ENCODE results near the gene LCLAT1. TPM values are rescaled to one million over a fixed set of nuclear protein-coding genes. Genes with fewer than 3 reads are reported as not detected.

LCLAT1 gene
- total and polyA plus RNA-seq, 12 donors = 8.0 to 56.4 (median 42.7) TPM

DNA sequence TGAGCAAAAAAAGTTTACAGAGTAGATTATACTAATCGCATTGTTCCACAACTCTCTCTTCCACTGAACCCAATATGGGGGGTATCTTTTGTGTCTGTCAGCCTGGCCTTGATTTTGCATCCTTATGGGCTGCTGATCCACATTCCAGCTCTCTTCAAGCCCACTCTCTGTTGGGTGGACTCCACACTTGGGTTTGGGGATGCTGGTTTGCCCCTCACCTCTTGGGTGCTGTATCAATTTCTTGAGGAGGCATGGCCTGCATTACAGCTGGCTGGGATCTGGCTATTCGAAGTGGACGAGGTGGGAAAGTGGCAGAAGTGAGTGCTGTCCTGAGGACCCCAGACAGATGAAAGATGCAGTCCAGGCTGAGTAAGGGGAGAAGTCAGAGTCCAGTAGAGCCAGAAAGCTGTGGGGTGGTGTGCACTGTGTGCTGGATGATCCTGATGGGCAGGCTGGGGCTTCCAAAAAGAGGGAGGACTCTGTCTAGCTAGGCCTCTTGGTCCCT is 218.8 kb downstream of the LCLAT1 start:
- TF ChIP-seq, protein P1, sequence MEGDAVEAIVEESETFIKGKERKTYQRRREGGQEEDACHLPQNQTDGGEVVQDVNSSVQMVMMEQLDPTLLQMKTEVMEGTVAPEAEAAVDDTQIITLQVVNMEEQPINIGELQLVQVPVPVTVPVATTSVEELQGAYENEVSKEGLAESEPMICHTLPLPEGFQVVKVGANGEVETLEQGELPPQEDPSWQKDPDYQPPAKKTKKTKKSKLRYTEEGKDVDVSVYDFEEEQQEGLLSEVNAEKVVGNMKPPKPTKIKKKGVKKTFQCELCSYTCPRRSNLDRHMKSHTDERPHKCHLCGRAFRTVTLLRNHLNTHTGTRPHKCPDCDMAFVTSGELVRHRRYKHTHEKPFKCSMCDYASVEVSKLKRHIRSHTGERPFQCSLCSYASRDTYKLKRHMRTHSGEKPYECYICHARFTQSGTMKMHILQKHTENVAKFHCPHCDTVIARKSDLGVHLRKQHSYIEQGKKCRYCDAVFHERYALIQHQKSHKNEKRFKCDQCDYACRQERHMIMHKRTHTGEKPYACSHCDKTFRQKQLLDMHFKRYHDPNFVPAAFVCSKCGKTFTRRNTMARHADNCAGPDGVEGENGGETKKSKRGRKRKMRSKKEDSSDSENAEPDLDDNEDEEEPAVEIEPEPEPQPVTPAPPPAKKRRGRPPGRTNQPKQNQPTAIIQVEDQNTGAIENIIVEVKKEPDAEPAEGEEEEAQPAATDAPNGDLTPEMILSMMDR (IDR thresholded peaks at IDR 0.05) = no peak
- Histone ChIP-seq H3K4me1 (peaks cover 0 to 18% (median 3%) of the 10 kb centered on the region in 9 donors), H3K27me3 (no peaks in the 10 kb centered on the region), H3K36me3 (no peaks in the 10 kb centered on the region), H3K27ac (peak overlapping the region in 3 of 10 donors; percentile 22 to 74 (median 23)), H3K9me3 (peaks cover 0 to 26% (median 0%) of the 10 kb centered on the region in 11 donors), H3K4me3 (no peak overlapping the region)
- intact Hi-C loops (cut with DNase I) = no loop called here
- no peak for DNase-seq
- WGBS, 2 donors = 87 to 95% methylated on average over 3 of the region's 3 CpGs
- ATAC-seq = peak in 2 of 8 donors; percentile 5 to 13

DNA sequence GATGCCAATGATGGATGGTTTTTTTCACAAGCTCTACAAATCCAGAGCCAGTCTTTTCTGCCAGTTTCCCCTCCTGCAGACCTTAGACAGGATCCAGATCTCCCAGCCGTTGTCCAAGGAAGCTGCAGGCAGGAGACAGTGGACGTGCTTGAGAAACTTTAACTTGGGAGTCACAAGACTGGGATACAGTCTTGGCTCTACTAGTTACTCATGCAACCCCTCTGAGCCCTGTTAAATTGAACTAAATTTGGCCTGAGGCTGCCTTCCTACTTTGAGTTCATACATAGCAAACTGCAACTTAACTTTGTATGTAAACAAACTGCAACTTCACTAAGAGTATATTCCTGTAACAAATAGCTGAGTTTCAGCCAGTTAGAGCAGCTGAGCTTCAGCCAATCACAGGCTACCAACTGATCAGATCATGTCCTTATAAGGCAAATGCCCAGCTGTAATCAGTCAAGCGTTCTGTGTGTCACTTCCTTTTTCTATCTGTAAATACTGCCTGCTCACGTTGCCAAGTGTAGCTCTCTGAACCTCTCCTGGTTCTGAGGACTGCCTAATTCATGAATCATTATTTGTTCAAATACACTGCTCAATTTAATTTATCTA is 219.3 kb downstream of the LCLAT1 start:
- intact Hi-C loops (cut with DNase I) = no loop called here
- TF ChIP-seq, protein P1 (IDR thresholded peaks at IDR 0.05) = no peak
- H3K4me1 ChIP-seq = peaks cover 0 to 16% (median 3%) of the 10 kb centered on the region in 9 donors
- no peak overlapping the region for H3K4me3 ChIP-seq
- H3K27ac ChIP-seq = peak overlapping the region in 3 of 10 donors; percentile 22 to 74 (median 23)
- ATAC-seq = peak in 7 of 8 donors; percentile 41 to 83 (median 63)
- no peaks in the 10 kb centered on the region for H3K27me3 ChIP-seq
- 34 to 35% methylated on average over 4 of the region's 4 CpGs for WGBS, 2 donors
- H3K9me3 ChIP-seq = peaks cover 0 to 26% (median 0%) of the 10 kb centered on the region in 11 donors
- no peaks in the 10 kb centered on the region for H3K36me3 ChIP-seq
- DNase-seq = no peak

DNA sequence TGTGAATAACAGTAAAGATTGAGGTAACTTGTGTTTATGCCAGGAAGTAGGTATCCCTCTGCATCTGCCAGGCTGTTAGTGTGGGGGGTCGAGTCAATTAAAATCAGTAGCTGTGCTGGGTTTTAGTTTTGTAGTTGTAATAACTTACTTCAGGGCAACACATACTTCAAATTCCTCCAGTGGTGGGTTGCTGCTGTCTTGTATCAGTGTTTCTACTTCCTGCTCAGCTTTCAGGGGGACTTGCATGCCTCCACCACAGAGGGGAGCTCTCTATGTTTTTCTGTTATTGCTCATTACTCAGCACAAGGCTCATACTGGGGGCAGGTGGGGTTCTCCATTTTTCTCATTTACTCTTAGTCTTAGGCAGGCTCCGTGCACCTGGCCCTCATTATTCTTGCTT is 223.4 kb downstream of the LCLAT1 start:
- Histone ChIP-seq H3K4me3 (no peak overlapping the region), H3K27me3 (no peaks in the 10 kb centered on the region), H3K4me1 (peaks cover 0 to 13% (median 0%) of the 10 kb centered on the region in 9 donors), H3K27ac (no peak overlapping the region), H3K36me3 (no peaks in the 10 kb centered on the region), H3K9me3 (peaks cover 0 to 26% (median 0%) of the 10 kb centered on the region in 11 donors)
- TF ChIP-seq, protein P1 (IDR thresholded peaks at IDR 0.05) = no peak
- DNase-seq (no peak), ATAC-seq (no peak)
- intact Hi-C loops (cut with DNase I) = no loop called here
- WGBS, 2 donors = 83 to 92% methylated on average over 2 of the region's 2 CpGs

DNA sequence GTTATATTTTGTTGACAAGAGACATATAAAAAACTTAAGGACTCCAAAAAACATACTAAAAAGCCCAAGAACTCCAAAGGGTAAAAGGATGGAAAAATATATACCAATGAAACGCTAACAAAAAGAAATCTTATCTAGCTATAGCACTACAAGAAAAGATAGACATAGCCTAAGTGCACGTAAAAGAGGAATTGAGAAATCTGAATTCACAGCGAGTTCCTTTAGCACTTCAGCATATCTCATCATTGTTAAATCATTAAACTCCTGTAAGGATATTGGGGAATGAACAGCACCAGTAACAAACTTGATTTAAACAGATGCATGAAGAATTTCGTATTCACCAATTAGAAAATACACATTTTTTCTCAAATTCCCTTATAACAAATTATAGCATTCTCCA is 226.1 kb downstream of the LCLAT1 start:
- TF ChIP-seq, protein P1 (IDR thresholded peaks at IDR 0.05) = no peak
- Histone ChIP-seq H3K4me3 (no peak overlapping the region), H3K4me1 (no peaks in the 10 kb centered on the region), H3K36me3 (no peaks in the 10 kb centered on the region), H3K27ac (no peak overlapping the region), H3K27me3 (no peaks in the 10 kb centered on the region), H3K9me3 (peaks cover 0 to 21% (median 0%) of the 10 kb centered on the region in 11 donors)
- intact Hi-C loops (cut with DNase I) = no loop called here
- whole genome bisulfite sequencing, 2 donors = 87 to 90% methylated on average over 4 of the region's 4 CpGs
- ATAC-seq (no peak), DNase-seq (no peak)

All from heart right ventricle (tissue), 16 donors.